ENCODE measurements around the gene RBM25. TPM values are rescaled to one million over a fixed set of nuclear protein-coding genes. Genes with fewer than 3 reads are reported as not detected.
"Not testable (repeated sequence)": the region's sequence is repeated elsewhere in the genome, so short reads cannot be mapped to it uniquely, and the experiment has no call there.

RBM25 gene
- polyA plus RNA-seq, 1 experiment: 52.4 TPM

DNA sequence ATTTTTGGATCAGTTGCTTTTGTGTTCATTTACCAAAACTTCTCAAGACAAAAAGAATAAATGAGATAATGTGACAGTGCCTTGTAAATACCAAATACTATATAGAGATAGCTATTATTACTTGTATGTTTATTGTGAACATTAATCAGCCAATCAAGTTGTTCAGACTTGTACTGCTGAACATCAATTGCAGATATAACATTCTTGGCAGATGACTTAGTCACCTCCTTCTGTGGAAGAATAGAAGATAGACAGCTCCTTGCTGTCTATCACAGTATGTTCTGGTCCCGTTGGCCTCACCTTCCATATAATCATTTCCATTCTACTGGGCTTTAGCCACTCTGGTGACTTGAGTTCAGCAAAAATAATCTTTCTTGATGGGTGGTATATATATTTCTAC, 108.1 kb downstream of the RBM25 start:
- Histone ChIP-seq H3K9me3 (ENCODE audit: control insufficient read depth, insufficient read depth, low read length) (no peaks in the 10 kb centered on the region), H3K4me3 (ENCODE audit: low read depth, low read length) (no peak overlapping the region), H3K27ac (ENCODE audit: low read depth, low read length) (no peak overlapping the region), H3K27me3 (ENCODE audit: control insufficient read depth, insufficient read depth, low read length) (no peaks in the 10 kb centered on the region)
- no peak for DNase-seq (ENCODE audit: low read depth, low spot score)
- TF ChIP-seq, protein P1, sequence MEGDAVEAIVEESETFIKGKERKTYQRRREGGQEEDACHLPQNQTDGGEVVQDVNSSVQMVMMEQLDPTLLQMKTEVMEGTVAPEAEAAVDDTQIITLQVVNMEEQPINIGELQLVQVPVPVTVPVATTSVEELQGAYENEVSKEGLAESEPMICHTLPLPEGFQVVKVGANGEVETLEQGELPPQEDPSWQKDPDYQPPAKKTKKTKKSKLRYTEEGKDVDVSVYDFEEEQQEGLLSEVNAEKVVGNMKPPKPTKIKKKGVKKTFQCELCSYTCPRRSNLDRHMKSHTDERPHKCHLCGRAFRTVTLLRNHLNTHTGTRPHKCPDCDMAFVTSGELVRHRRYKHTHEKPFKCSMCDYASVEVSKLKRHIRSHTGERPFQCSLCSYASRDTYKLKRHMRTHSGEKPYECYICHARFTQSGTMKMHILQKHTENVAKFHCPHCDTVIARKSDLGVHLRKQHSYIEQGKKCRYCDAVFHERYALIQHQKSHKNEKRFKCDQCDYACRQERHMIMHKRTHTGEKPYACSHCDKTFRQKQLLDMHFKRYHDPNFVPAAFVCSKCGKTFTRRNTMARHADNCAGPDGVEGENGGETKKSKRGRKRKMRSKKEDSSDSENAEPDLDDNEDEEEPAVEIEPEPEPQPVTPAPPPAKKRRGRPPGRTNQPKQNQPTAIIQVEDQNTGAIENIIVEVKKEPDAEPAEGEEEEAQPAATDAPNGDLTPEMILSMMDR (IDR thresholded peaks at IDR 0.05; ENCODE audit: low read depth, low read length): no peak
- ChIA-PET POLR2A (no interaction called here), CTCF (interaction anchor here (1.2 kb wide), 1 partner anchor 652 kb away, joined by 4 read pairs; no protein-coding TSS in a partner anchor)

GRCh38 chr14:73167727-73168126, 109.4 kb downstream of the RBM25 start:
- Histone ChIP-seq H3K27me3 (ENCODE audit: control insufficient read depth, insufficient read depth, low read length) (no peaks in the 10 kb centered on the region), H3K9me3 (ENCODE audit: control insufficient read depth, insufficient read depth, low read length) (no peaks in the 10 kb centered on the region), H3K4me3 (ENCODE audit: low read depth, low read length) (no peak overlapping the region), H3K27ac (ENCODE audit: low read depth, low read length) (no peak overlapping the region)
- TF ChIP-seq, protein P1 (IDR thresholded peaks at IDR 0.05; ENCODE audit: low read depth, low read length): no peak
- ChIA-PET CTCF (interaction anchor here (0.7 to 1.2 kb wide), 3 partner anchors 36 to 653 kb away, joined by 3 to 9 read pairs (median 4); no protein-coding TSS in a partner anchor), POLR2A (no interaction called here)
- DNase-seq (ENCODE audit: low read depth, low spot score): no peak

- ChIA-PET CTCF (no interaction called here), POLR2A (interaction anchor here (0.7 kb wide), 1 partner anchor 529 kb away, joined by 4 read pairs; no protein-coding TSS in a partner anchor)
- TF ChIP-seq, protein P1 (IDR thresholded peaks at IDR 0.05; ENCODE audit: low read depth, low read length): no peak
- H3K9me3 ChIP-seq (ENCODE audit: control insufficient read depth, insufficient read depth, low read length): no peaks in the 10 kb centered on the region
- no peak for DNase-seq (ENCODE audit: low read depth, low spot score)
- no peak overlapping the region for H3K27ac ChIP-seq (ENCODE audit: low read depth, low read length)
- H3K4me3 ChIP-seq (ENCODE audit: low read depth, low read length): no peak overlapping the region
- H3K27me3 ChIP-seq (ENCODE audit: control insufficient read depth, insufficient read depth, low read length): no peaks in the 10 kb centered on the region
These were observed 109.9 kb downstream of the RBM25 start for GRCh38 chr14:73168274-73168673.

DNA sequence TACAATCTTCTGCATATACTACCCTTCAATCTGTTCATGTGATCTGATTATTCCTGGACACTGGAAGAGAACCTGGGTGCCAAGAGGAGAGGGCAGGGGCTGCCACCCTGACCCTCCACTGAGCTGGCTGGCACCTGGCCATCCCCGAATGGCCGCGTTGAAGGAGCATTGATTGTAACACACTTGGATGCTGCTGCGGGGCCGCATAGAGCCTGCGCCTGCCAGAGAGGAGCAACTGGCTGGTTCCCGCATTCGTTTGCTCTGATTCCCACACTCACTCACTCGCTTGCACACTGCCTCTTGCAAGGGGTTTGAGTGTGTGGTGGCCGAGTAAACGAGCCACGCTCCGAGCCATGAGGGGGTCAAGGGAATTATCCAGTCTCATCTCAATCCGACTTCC, 110.4 kb downstream of the RBM25 start:
- ChIA-PET CTCF (no interaction called here), POLR2A (interaction anchor here (0.7 kb wide), 1 partner anchor 528 kb away, joined by 4 read pairs; no protein-coding TSS in a partner anchor)
- no peak overlapping the region for H3K27ac ChIP-seq (ENCODE audit: low read depth, low read length)

DNA sequence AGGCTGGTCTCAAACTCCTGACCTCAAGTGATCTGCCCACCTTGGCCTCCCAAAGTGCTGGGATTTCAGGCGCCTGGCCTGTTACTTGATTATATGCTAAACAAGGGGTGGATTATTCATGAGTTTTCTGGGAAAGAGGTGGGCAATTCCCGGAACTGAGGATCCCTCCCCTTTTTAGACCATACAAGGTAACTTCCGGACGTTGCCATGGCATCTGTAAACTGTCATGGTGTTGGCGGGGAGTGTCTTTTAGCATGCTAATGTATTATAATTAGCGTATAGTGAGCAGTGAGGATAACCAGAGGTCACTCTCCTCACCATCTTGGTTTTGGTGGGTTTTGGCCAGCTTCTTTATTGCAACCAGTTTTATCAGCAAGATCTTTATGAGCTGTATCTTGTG, 111.5 kb downstream of the RBM25 start:
- POLR2A ChIA-PET; DNase-seq (ENCODE audit: low read depth, low spot score); H3K4me3 ChIP-seq (ENCODE audit: low read depth, low read length); H3K9me3 ChIP-seq (ENCODE audit: control insufficient read depth, insufficient read depth, low read length); H3K27ac ChIP-seq (ENCODE audit: low read depth, low read length); H3K27me3 ChIP-seq (ENCODE audit: control insufficient read depth, insufficient read depth, low read length): not testable (repeated sequence)
- CTCF ChIA-PET: interaction anchor here (1.5 kb wide), 1 partner anchor 302 kb away, joined by 4 read pairs; no protein-coding TSS in a partner anchor

More for the DNA sequence above, 110.4 kb downstream of the RBM25 start:
- TF ChIP-seq, protein P1 (IDR thresholded peaks at IDR 0.05; ENCODE audit: low read depth, low read length): no peak
- Histone ChIP-seq H3K4me3 (ENCODE audit: low read depth, low read length) (no peak overlapping the region), H3K27me3 (ENCODE audit: control insufficient read depth, insufficient read depth, low read length) (no peaks in the 10 kb centered on the region), H3K9me3 (ENCODE audit: control insufficient read depth, insufficient read depth, low read length) (no peaks in the 10 kb centered on the region)
- no peak for DNase-seq (ENCODE audit: low read depth, low spot score)
